MM.1S (cell line): ENCODE results near the gene SFMBT1.

Source experiments
- DNase-seq: peaks from one replicate; pipeline ENCODE4 v3.0.0-alpha.2; 2015
- H2AFZ ChIP-seq: fragments of 300-600 bp; sonication (generic); 2 replicates; pipeline ENCODE4 v1.6.0; 2016; ENCODE audit warnings: antibody characterized with exemption, low read length
- H3F3A ChIP-seq: fragments of 300-600 bp; sonication (generic); 2 replicates; pipeline ENCODE4 v1.6.1; 2016; ENCODE audit warnings: mild to moderate bottlenecking, antibody characterized with exemption, low read length, moderate library complexity, mixed read lengths; ENCODE audit not compliant: insufficient read depth
- H3K27ac ChIP-seq: fragments of 300-600 bp; sonication (generic); 2 replicates; pipeline ENCODE4 v1.5.1; 2016; ENCODE audit warnings: mild to moderate bottlenecking, low read length
- H3K27me3 ChIP-seq: fragments of 300-600 bp; sonication (generic); replicated peaks from 2 replicates; pipeline ENCODE4 v1.6.0; 2016; ENCODE audit warnings: low read length; ENCODE audit not compliant: insufficient read depth
- H3K36me3 ChIP-seq: fragments of 300-600 bp; sonication (generic); replicated peaks from 2 replicates; pipeline ENCODE4 v1.6.1; 2016; ENCODE audit warnings: mild to moderate bottlenecking, low read length, mixed read lengths; ENCODE audit not compliant: insufficient read depth
- H3K4me1 ChIP-seq: fragments of 300-600 bp; sonication (generic); 2 replicates; pipeline ENCODE4 v1.6.1; 2016; ENCODE audit warnings: low read length, mixed read lengths
- H3K4me2 ChIP-seq: fragments of 300-600 bp; sonication (generic); 2 replicates; pipeline ENCODE4 v1.6.0; 2016; ENCODE audit warnings: low read depth, low read length
- H3K4me3 ChIP-seq: fragments of 300-600 bp; sonication (generic); 2 replicates; pipeline ENCODE4 v1.5.1; 2016; ENCODE audit warnings: low read length, mixed read lengths
- H3K79me2 ChIP-seq: fragments of 300-600 bp; sonication (generic); 2 replicates; pipeline ENCODE4 v1.6.1; 2016; ENCODE audit warnings: mixed run types, low read length, mixed read lengths
- H3K9ac ChIP-seq: fragments of 300-600 bp; sonication (generic); 2 replicates; pipeline ENCODE4 v1.6.1; 2016; ENCODE audit warnings: low read length, mixed read lengths
- H3K9me2 ChIP-seq: fragments of 300-600 bp; sonication (generic); replicated peaks from 2 replicates; pipeline ENCODE4 v1.6.1; 2016; ENCODE audit warnings: mild to moderate bottlenecking, low read length, mixed read lengths; ENCODE audit not compliant: insufficient read depth
- H3K9me3 ChIP-seq: fragments of 300-600 bp; sonication (generic); replicated peaks from 2 replicates; pipeline ENCODE4 v1.6.1; 2016; ENCODE audit warnings: mild to moderate bottlenecking, low read length, mixed read lengths; ENCODE audit not compliant: insufficient read depth
- H4K20me1 ChIP-seq: fragments of 300-600 bp; sonication (generic); 2 replicates; pipeline ENCODE4 v1.6.1; 2016; ENCODE audit warnings: mild to moderate bottlenecking, low read length, moderate library complexity, mixed read lengths; ENCODE audit not compliant: insufficient read depth
- EZH2 ChIP-seq: fragments of 300-600 bp; sonication (generic); optimal IDR thresholded peaks from 2 replicates; pipeline ENCODE3; 2017; ENCODE audit warnings: low read depth, mild to moderate bottlenecking, antibody characterized with exemption, low read length, mixed read lengths
- EZH2phosphoT487 ChIP-seq: fragments of 300-600 bp; sonication (generic); IDR thresholded peaks from 2 replicates; pipeline ENCODE4 v1.6.1; 2018; ENCODE audit warnings: antibody characterized with exemption, low read length
- TF ChIP-seq, protein P1 (sequence below): fragments of 300-600 bp; sonication (generic); IDR thresholded peaks from 2 replicates; pipeline ENCODE4 v1.5.1; 2016; ENCODE audit warnings: antibody characterized with exemption, low read length, mixed read lengths

SFMBT1 gene

DNA sequence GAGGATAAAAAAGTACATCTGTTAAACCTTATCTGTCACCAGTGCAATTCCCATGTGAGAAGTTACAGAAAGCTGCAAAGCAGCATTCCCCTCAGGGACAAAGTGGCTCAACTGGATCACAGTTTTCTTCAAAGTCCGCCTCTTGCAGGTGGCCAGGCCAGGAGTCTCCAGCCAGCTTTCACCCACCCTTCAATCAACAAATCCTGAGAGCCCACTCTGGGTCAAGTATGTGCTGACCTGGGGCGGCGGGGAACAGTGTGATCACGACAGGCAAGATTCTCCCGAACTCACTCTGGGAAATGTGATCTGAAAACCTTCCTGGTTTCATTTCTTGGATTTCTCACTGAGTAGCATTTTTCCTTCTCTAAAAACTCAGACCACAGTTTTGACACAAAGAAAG is 45.1 kb upstream of the SFMBT1 start:
- Histone ChIP-seq H3K4me2 (no peak overlapping the region), H3K27ac (no peak overlapping the region), H3K9ac (no peak overlapping the region), H3K9me3 (no peaks in the 10 kb centered on the region), H2AFZ (no peak overlapping the region), H4K20me1 (no peaks in the 10 kb centered on the region), H3K27me3 (no peaks in the 10 kb centered on the region), H3K79me2 (no peaks in the 10 kb centered on the region), H3K36me3 (no peaks in the 10 kb centered on the region), H3K4me3 (no peak overlapping the region), H3K4me1 (no peaks in the 10 kb centered on the region), H3F3A (no peaks in the 10 kb centered on the region), H3K9me2 (no peaks in the 10 kb centered on the region)
- TF ChIP-seq EZH2phosphoT487 (no peak), EZH2 (no peak)
- TF ChIP-seq, protein P1, sequence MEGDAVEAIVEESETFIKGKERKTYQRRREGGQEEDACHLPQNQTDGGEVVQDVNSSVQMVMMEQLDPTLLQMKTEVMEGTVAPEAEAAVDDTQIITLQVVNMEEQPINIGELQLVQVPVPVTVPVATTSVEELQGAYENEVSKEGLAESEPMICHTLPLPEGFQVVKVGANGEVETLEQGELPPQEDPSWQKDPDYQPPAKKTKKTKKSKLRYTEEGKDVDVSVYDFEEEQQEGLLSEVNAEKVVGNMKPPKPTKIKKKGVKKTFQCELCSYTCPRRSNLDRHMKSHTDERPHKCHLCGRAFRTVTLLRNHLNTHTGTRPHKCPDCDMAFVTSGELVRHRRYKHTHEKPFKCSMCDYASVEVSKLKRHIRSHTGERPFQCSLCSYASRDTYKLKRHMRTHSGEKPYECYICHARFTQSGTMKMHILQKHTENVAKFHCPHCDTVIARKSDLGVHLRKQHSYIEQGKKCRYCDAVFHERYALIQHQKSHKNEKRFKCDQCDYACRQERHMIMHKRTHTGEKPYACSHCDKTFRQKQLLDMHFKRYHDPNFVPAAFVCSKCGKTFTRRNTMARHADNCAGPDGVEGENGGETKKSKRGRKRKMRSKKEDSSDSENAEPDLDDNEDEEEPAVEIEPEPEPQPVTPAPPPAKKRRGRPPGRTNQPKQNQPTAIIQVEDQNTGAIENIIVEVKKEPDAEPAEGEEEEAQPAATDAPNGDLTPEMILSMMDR = no peak
- DNase-seq = no peak

DNA sequence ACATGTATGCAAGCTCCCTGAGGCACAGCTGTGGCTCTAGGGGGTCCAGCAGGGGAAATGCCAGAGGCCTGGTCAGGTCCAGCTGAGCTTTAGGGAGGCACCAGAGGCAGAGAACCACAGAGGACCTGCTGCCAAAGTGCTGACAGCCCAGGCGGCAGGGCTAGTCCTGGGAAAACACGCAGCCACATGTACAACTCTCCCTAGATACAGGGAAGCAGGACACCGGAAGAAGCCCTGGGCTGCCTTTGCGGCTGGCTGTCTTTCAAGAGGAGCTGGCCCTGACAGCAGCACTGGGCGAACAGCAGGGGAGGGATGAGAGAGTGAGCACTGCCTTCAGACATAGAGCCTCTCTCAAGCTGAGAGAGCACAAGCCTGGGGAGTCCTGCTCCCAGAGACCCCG is 43.6 kb upstream of the SFMBT1 start:
- H3K27me3 ChIP-seq = no peaks in the 10 kb centered on the region
- no peaks in the 10 kb centered on the region for H3K9me3 ChIP-seq
- H3K27ac ChIP-seq = no peak overlapping the region
- H3K4me1 ChIP-seq = no peaks in the 10 kb centered on the region
- H3K4me2 ChIP-seq = no peak overlapping the region
- TF ChIP-seq, protein P1 = no peak
- TF ChIP-seq EZH2phosphoT487 (no peak), EZH2 (no peak)
- H4K20me1 ChIP-seq = no peaks in the 10 kb centered on the region
- no peak overlapping the region for H3K4me3 ChIP-seq
- H3K9ac ChIP-seq = no peak overlapping the region
- H3K36me3 ChIP-seq = no peaks in the 10 kb centered on the region
- H3K79me2 ChIP-seq = no peaks in the 10 kb centered on the region
- no peak overlapping the region for H2AFZ ChIP-seq
- no peaks in the 10 kb centered on the region for H3K9me2 ChIP-seq
- H3F3A ChIP-seq = no peaks in the 10 kb centered on the region
- DNase-seq = no peak

GRCh38 chr3:53085476-53085875 is 39.6 kb upstream of the SFMBT1 start:
- Histone ChIP-seq H3K4me2 (no peak overlapping the region), H3K4me3 (no peak overlapping the region), H3K79me2 (no peaks in the 10 kb centered on the region), H3K9me2 (no peaks in the 10 kb centered on the region), H3K27ac (no peak overlapping the region), H3K9ac (no peak overlapping the region), H3F3A (no peaks in the 10 kb centered on the region), H2AFZ (no peak overlapping the region), H4K20me1 (no peaks in the 10 kb centered on the region), H3K27me3 (no peaks in the 10 kb centered on the region), H3K36me3 (no peaks in the 10 kb centered on the region), H3K9me3 (no peaks in the 10 kb centered on the region), H3K4me1 (no peaks in the 10 kb centered on the region)
- no peak for DNase-seq
- TF ChIP-seq EZH2phosphoT487 (no peak), EZH2 (no peak)
- TF ChIP-seq, protein P1 = no peak
